COLO829 (cell line): ENCODE results near the gene ARHGEF3.

Experiments
- DNase-seq: peaks from one replicate; pipeline ENCODE4 v3.0.0; 2012; ENCODE audit warnings: low spot score

Gene ARHGEF3

GRCh38 chr3:56795097-56795828, 6.5 kb downstream of the ARHGEF3 start:
- DNase-seq = no peak

DNA sequence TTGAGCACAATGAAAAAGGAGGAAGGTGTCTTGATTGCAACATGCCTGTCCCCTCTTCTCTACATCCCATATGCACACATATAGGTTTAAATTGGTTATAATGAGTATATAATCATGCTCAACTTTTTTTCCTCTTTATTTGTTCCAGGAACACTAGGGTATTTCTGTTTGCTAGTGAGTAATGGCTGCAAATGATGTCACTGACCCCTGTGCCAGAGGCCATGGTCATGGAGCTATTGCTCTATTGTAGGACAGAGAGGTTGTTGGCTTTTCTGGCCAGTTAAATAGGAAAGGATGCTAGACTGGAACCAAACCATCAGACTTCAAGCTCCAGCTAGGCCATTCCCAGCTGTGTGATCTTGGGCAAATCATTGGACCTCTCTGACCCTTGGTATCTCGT, 9.6 kb downstream of the ARHGEF3 start:
- no peak for DNase-seq

DNA sequence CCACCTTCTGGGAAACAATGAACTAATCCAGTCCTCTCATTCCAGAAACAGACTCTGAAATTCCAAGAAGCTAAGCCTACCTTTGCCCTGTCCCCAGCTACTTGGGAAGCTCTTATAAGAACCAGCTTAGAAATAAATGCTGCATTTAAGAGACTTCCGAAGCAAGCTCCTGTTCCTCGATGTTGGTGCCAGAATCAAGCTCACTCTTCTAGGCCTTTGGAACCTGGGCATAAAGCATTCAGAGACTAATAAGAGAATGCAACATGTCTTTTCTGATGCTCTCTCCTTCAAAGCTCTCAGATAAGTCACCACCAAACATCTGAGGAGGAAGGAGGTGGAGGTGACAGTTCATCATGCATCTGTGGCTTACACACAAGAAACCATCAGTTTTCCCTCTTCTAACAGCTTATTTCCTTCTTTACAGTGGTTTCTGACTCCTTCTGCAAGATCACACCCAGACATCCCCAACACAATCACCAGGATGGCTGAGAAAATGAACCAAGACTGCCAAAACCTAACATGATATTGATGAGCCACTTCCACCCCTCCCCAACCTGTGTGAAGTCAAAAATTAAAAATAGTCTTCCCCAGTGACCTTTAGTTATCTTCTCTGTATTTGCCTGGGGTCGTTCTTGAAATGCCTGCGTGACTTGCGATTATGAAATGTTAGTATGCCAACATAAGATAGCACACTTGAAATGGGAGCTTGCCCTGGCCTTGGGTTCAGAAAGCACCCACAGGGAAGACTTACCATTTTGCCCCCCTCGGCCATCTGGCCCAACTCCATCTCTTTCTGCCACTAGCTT, 11.5 kb downstream of the ARHGEF3 start:
- DNase-seq = no peak

DNA sequence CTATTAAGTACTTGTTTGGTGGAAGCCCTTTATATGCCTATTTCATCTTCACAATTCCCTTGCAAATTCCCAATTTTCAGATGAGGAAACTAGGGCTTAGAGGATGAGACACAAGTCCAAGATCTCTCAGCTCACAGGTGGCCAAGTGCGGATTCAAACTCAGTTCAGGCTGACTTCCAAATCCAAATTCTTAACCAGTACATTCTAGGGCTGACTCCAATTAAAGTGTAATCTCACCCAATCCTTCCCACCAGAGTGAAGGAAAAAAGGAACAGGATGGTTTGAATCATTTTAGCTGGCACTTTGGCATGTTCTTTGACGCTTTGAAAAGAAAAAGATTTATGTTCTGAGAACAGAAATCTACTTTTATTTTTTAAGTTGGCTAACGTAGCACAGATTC, 12.7 kb downstream of the ARHGEF3 start:
- DNase-seq = no peak

DNA sequence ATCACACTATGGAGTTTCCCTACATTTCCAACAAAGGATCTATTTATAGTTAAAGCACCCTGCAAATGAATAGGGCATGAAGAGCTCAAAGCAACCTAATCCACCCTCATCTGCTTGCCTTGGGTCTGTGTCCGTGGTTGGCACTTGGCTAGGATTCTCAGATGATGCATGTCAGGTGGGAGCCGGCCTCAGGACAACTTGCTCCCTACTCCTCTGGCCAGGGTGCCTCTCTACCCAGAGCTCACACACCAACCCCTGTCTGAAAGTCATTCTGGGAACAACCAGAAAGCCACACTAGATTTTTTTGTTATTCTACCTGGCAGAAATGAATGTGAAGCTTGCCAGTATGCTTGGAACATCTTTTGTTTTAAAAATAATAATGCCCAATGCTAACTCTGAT, 13.2 kb downstream of the ARHGEF3 start:
- no peak for DNase-seq

DNA sequence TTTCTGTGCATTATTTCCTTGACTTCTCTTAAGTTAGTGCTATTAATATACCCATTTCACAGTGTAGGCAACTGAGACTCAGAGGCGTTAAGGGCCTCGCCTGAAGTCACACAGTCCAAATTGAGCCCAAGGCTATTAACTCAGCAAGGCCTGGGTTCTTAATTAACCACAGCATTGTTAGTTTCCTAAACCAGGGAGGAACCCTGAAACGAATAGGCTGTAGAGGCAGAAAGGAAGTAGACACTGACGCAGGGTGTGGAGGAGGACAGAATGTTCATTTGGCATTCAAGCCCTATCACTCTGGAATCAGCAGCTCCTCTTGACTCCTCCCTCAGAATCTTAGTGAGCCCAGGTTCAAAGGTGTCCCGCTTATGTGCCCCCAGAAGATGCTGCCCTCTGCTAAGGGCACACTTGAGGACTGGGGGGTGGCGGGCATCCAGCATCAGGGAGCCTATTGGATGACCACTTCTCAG, 13.9 kb downstream of the ARHGEF3 start:
- no peak for DNase-seq

DNA sequence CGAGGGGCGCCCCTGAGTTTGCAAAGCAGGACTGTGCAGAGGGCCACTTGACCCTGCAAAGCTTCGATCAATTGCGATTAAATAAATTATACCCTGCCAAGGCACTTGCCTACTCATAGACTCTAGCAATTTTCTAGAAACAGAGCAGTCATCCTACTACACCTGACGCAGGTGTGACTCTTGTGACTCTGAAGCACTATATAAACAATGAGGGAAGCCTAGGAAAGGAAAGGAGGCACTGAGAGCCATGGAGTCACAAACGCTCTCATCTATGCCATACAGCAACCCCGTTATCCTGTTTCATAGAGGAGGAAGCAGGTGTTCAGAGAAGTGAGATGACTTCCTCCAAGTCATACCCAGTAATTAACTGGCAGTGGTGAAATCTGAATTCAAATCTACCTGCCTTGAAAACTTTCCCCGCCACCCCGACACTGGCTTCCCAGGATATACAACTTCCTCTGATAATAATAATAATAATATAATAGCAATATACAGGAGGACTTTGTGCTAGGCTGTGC, 14.4 kb downstream of the ARHGEF3 start:
- no peak for DNase-seq

DNA sequence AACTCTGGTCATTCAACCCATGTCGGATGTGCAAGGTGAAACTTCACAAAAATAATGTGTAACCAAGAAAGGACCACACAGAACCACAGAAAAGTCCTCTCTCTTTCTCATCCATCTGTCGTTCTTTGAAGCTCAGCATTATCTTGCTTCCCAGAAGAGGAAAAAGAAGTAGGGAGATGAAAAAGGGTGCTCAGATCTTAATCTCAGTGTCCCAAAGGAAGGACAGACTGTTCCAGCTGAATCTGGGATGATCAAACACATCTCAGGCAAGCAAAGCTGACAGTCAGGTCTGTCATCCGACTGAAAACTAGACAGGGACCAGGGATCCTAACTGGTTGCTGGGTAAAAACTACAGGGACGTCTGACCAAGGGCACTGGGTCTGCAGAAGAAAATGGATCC, 16.2 kb downstream of the ARHGEF3 start:
- DNase-seq = no peak

- DNase-seq = no peak
Measured at GRCh38 chr3:56784448-56785001, 17.2 kb downstream of the ARHGEF3 start.

DNA sequence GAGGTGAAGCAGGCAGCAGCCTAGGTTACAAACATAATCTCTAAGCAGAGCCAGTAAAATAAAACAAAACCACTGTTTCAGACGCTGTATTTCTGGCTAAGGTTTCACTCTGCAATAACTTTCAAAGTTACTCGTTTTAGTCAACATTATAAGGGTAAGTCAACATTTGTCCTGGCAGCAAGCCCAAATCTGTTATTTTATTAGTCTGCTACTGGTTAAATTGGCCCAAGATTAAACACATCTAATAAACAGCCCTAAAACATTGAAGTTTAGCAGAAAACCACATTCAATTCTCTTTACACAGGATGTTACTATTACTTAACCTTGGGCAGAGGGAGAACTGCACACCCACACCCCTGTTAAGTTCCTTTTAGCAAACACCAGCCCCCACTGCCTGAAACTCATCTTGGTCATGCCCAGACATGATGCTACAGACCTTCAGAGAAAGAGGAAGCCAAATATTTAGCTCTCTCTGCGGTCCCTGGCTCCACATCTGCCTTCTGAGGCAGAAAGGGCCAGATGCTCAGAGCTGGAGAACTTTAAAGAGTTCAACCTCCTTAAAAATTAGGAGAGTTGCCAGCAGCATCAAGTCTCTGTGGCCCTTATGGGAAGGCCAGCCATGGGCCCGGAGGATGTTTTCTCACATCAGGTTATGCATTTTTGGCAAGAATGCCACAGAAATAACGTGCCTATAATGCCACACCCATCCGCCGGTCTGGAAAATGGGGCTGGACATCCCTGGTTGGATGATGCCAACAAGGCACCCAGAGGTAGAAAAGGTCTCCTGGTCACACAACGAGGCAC, 17.9 kb downstream of the ARHGEF3 start:
- DNase-seq = peak; percentile 61

DNA sequence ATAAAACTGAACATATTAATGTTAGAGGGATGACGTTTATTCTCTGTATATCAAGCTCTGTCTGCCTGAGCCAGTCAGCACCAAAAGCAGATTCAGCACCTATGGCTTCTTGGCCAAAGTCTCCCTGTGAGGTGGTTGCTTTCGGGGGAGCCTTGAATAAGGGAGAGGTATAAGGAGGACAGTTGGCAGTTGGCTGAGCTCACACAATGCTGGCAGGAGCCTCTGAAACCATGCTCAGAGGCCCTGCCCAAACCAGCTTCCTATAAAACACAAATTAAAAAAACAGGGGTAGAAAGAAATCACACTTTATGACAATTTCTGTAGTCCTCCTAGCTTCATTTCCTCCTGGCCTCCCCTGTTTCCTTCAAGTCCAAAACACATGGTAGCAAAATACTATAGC, 18.8 kb downstream of the ARHGEF3 start:
- DNase-seq = no peak

DNA sequence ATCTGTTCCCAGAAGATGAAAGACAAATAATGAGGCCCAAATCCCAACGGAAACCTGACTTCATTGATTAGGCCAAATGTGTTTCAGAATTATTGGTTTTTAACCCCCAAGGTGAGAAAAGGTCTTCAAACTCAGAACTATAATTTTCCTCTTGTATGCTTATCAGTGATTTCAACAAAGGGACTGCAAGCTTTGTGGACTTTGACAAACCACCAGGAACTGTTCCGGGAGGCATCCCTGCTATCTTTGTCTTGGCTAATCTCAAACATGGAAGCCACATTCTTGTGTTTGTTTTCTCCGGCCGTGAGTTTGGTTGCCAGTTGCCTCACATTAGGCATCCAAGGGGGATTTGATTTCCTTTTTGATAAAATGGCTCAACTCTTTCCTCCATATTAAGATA, 19.5 kb downstream of the ARHGEF3 start:
- no peak for DNase-seq

GRCh38 chr3:56781762-56782161, 20.0 kb downstream of the ARHGEF3 start:
- no peak for DNase-seq

GRCh38 chr3:56780936-56781335, 20.8 kb downstream of the ARHGEF3 start:
- DNase-seq = no peak

GRCh38 chr3:56778893-56779292, 22.9 kb downstream of the ARHGEF3 start:
- DNase-seq = no peak

DNA sequence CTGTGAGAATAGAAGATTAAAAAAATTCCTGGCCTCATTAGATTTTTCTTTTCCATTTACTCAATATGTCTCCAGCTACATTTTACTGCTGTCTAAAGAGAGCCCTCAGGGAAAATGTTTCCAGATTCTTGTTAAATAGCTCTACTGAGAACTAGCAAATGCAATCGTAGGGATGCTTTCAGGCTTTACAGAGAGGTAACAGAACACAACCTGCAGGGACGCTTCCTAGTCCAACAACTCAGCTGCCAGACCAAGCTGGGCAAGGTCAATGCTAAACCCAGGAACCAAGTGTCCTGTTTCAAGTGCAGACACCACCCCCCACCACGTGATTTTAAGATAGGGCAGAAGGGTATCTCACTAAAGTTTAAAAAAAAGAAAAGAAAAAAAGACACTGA, 25.2 kb downstream of the ARHGEF3 start:
- DNase-seq = no peak

- no peak for DNase-seq
Measured at GRCh38 chr3:56775838-56776555, 25.8 kb downstream of the ARHGEF3 start.

DNA sequence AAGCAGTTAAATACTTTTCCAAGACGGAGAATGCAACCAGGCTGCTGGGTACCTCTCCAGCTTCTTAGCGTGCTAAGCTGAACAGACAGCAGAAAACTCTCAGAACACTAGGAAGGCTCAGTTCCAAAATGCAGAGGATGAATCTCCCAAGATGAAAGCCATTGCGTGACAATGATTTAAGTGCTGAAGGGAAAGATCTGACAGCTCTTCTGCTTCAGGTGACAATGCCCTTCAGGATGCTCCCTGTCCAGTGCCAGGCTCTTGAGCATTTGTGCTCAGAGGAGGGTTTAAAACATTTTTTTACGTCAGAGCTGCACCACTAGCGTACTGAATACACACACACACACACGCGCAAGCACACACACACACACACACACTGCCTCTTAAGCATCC, 26.3 kb downstream of the ARHGEF3 start:
- no peak for DNase-seq

DNA sequence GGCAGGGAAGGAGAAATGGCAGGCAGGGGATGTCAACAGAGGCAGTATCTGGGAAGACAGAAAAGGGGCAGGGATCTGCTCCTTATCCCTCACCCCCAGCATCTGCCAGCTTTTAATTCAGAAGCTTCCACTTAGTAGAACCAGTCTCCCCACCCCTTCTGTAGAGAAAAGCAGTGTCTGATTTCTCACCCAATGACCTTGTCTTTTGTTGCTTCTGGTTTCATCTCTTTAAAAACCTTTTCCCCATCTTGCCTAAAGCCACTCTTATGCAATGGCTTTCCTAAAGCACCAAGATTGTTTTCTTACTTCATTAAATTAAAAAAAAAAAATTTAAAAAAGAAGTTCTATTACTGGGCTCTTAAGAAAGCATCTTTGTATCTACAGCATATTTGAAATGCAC, 27.8 kb downstream of the ARHGEF3 start:
- no peak for DNase-seq

DNA sequence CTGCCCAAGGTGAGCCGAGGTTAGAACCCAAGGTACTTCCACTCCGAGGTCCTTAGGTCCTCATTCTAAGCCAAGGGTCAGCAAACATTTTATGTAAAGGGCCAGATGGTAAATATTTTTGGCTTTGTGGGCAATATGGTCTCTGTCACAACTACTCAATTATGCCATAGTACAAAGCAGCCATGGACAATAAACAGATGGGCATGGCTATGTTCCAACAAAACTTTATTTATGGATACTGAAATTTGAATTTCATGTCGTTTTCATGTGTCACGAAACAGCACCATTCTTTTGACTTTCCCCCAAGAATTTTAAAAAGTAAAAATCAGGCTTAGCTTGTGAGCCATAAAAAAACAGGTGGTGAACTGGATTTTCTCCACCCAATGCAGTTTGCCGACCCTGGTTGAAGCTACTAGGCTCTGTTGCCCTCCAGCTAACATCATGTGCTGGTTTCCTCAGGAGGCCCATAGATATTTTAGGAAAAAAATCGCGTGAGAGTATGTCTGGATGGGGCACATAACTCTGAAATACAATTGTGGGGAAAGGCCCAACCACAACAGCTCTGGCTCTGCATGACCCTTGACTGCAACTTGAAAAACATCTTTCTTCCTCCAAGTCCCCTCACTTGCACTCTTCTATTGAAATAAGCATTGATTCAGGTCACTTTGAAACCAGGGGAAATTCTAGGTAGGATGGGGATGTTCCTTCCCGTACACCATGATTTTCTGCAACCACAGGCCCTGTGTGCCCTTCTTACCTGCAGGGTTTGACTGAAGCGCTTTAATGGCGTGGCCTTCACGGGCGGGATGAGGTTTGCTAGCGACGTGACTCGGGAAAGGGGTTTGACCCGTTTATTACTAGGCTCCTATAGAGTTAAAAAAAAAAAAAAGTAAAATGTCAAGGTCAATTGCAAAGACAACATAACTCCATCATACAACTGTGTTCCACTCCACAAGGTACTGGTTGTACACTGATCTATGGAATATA, 28.5 kb downstream of the ARHGEF3 start:
- no peak for DNase-seq
